ENCODE data around the gene HNRNPC. TPM values are rescaled to one million over a fixed set of nuclear protein-coding genes. Genes with fewer than 3 reads are reported as not detected.
"Not testable (repeated sequence)": the region's sequence is repeated elsewhere in the genome, so short reads cannot be mapped to it uniquely, and the experiment has no call there.

HNRNPC gene
- total RNA-seq, 1 donor from 2014 or later = 763 TPM

- intact Hi-C loops (cut with micrococcal nuclease) = no loop called here
These were observed 20.4 kb downstream of the HNRNPC start for GRCh38 chr14:21248739-21249411.

GRCh38 chr14:21248338-21248737, 20.9 kb downstream of the HNRNPC start:
- intact Hi-C loops (cut with micrococcal nuclease) = no loop called here

GRCh38 chr14:21245813-21246212, 23.4 kb downstream of the HNRNPC start:
- intact Hi-C loops (cut with micrococcal nuclease) = no loop called here

GRCh38 chr14:21244544-21244943, 24.7 kb downstream of the HNRNPC start:
- intact Hi-C loops (cut with micrococcal nuclease) = no loop called here

- intact Hi-C loops (cut with micrococcal nuclease) = no loop called here
These were observed 27.9 kb downstream of the HNRNPC start for GRCh38 chr14:21241218-21241819.

- intact Hi-C loops (cut with micrococcal nuclease) = no loop called here
These were observed 28.8 kb downstream of the HNRNPC start for GRCh38 chr14:21240417-21240816.

- intact Hi-C loops (cut with micrococcal nuclease) = no loop called here
These were observed 30.3 kb downstream of the HNRNPC start for GRCh38 chr14:21238823-21239518.

- intact Hi-C loops (cut with micrococcal nuclease) = no loop called here
These were observed 32.1 kb downstream of the HNRNPC start for GRCh38 chr14:21236948-21237797.

- intact Hi-C loops (cut with micrococcal nuclease) = loop anchor here (5.0 kb wide), 1 partner anchor 148 kb away; the partner anchor contains the start of gene SUPT16H
These were observed 35.1 kb downstream of the HNRNPC start for GRCh38 chr14:21234112-21234511.

GRCh38 chr14:21233457-21234076, 35.7 kb downstream of the HNRNPC start:
- intact Hi-C loops (cut with micrococcal nuclease) = loop anchor here (5.0 kb wide), 1 partner anchor 149 kb away; the partner anchor contains the start of gene SUPT16H

- intact Hi-C loops (cut with micrococcal nuclease) = loop anchor here (2.0 to 5.0 kb wide), 2 partner anchors 14 to 151 kb away; partner anchors contain the start of gene SUPT16H
These were observed 38.1 kb downstream of the HNRNPC start for GRCh38 chr14:21231020-21231652.

- intact Hi-C loops (cut with micrococcal nuclease) = loop anchor here (1.0 to 5.0 kb wide), 3 partner anchors 13 to 152 kb away; partner anchors contain the start of genes HNRNPC and SUPT16H
These were observed 39.4 kb downstream of the HNRNPC start for GRCh38 chr14:21229821-21230220.

- intact Hi-C loops (cut with micrococcal nuclease) = no loop called here
These were observed 41.3 kb downstream of the HNRNPC start for GRCh38 chr14:21227981-21228380.

- intact Hi-C loops (cut with micrococcal nuclease) = no loop called here
These were observed 42.1 kb downstream of the HNRNPC start for GRCh38 chr14:21227150-21227549.

GRCh38 chr14:21226467-21226866, 42.8 kb downstream of the HNRNPC start:
- intact Hi-C loops (cut with micrococcal nuclease) = no loop called here

- intact Hi-C loops (cut with micrococcal nuclease) = not testable (repeated sequence)
These were observed 44.1 kb downstream of the HNRNPC start for GRCh38 chr14:21225164-21225563.

- intact Hi-C loops (cut with micrococcal nuclease) = no loop called here
These were observed 48.3 kb downstream of the HNRNPC start for GRCh38 chr14:21220874-21221477.

- intact Hi-C loops (cut with micrococcal nuclease) = no loop called here
These were observed 49.6 kb downstream of the HNRNPC start for GRCh38 chr14:21219561-21220111.

GRCh38 chr14:21219120-21219519, 50.1 kb downstream of the HNRNPC start:
- intact Hi-C loops (cut with micrococcal nuclease) = no loop called here

- intact Hi-C loops (cut with micrococcal nuclease) = loop anchor here (2.0 kb wide), 1 partner anchor 15 kb away; no protein-coding TSS in a partner anchor
These were observed 53.4 kb downstream of the HNRNPC start for GRCh38 chr14:21215879-21216251.
